ENCODE measurements around the gene PCDH18.
A peak's percentile ranks its signal among the peaks of the same experiment; 100 is the strongest.
"Not testable (repeated sequence)": the region's sequence is repeated elsewhere in the genome, so short reads cannot be mapped to it uniquely, and the experiment has no call there.

PCDH18 gene, protein sequence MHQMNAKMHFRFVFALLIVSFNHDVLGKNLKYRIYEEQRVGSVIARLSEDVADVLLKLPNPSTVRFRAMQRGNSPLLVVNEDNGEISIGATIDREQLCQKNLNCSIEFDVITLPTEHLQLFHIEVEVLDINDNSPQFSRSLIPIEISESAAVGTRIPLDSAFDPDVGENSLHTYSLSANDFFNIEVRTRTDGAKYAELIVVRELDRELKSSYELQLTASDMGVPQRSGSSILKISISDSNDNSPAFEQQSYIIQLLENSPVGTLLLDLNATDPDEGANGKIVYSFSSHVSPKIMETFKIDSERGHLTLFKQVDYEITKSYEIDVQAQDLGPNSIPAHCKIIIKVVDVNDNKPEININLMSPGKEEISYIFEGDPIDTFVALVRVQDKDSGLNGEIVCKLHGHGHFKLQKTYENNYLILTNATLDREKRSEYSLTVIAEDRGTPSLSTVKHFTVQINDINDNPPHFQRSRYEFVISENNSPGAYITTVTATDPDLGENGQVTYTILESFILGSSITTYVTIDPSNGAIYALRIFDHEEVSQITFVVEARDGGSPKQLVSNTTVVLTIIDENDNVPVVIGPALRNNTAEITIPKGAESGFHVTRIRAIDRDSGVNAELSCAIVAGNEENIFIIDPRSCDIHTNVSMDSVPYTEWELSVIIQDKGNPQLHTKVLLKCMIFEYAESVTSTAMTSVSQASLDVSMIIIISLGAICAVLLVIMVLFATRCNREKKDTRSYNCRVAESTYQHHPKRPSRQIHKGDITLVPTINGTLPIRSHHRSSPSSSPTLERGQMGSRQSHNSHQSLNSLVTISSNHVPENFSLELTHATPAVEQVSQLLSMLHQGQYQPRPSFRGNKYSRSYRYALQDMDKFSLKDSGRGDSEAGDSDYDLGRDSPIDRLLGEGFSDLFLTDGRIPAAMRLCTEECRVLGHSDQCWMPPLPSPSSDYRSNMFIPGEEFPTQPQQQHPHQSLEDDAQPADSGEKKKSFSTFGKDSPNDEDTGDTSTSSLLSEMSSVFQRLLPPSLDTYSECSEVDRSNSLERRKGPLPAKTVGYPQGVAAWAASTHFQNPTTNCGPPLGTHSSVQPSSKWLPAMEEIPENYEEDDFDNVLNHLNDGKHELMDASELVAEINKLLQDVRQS

GRCh38 chr4:137531986-137532868, at the start of gene PCDH18:
Gene PCDH18, minus strand, starts transcription at chr4:137532494. Its CDS starts 406 bp downstream, at chr4:137532088.
- peak; percentile 70 for DNase-seq (ENCODE audit: low spot score)

- DNase-seq (ENCODE audit: low spot score), result no peak
Measured at GRCh38 chr4:137576446-137576845, 44.2 kb upstream of the PCDH18 start.

DNA sequence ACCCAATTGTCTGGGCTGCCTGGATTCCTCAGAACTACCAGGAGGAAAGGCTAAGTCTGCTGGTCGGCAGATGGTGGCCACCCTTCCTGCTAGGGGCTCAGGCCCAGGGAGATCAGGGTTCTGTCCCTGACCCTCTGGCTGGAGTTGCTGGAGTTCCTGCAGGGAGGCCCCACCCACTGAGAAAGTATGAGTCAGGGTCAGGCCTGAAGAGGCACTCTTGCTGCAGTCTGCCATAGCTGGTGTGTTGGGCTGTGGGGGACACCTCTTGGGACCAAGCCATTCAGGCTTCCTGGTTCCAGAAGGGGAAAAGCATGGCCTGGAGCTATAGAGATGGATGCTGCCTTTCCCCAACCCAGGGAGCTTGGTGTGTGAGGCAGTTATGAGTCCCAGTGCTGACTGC, 40.4 kb upstream of the PCDH18 start:
- no peak for DNase-seq (ENCODE audit: low spot score)

DNA sequence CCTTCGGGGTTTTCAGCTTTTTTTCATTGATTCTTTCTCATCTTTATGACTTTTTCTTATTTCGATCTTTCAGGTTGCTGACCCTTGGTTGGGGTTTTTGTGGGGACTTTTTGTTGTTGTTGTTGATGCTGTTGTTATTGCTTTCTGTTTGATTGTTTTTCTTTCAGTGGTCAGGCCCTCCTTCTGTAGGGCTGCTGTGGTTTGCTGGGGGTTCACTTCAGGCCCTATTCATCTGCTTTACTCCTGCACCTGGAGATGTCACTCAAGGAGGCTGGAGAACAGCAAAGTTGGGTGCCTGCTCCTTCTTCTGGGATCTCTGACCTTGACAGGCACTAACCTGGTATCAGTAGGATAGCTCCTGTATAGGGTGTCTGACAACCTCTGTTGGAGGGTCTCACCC, 39.9 kb upstream of the PCDH18 start:
- DNase-seq (ENCODE audit: low spot score), result no peak

GRCh38 chr4:137559801-137560200, 27.5 kb upstream of the PCDH18 start:
- no peak for DNase-seq (ENCODE audit: low spot score)

DNA sequence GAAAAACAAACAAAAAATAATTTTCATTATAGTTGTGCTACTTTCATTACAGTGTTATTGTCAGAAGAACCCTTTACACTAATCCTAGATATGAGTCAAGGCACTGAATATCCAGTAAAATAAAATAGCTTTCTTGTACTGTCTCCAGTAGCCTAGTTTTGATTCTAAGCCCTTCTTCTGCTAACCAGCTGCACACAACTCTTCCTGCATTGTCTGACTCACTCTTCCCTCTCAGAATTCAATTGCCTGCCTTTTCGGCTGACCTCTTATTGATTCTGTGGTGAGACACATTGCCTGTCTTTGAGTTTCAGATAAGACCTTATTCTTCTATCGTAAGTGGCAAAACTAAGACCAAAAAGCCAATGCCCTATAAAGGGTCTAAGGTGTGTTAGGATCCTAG, 26.7 kb upstream of the PCDH18 start:
- no peak for DNase-seq (ENCODE audit: low spot score)

DNA sequence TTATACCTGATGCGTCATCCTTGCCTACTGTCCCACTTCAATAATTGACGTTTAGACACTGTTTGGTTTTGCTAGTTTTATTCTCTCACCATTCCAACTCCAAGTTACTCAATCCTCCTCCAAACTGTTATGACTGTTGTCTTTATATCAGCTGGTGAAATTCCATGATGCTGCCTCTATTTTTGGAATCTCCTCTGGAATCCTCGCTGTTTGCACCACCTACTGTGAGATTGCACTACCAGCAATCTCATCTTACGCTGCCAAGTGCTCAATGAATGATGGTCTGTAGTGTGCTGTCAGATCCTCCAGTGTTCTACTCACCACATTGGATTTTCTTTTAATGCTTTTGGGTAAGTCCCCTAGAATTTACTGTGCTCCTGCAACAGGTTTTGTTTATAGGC, 13.2 kb upstream of the PCDH18 start:
- DNase-seq (ENCODE audit: low spot score), result no peak

GRCh38 chr4:137543648-137544047, 11.4 kb upstream of the PCDH18 start:
- no peak for DNase-seq (ENCODE audit: low spot score)

GRCh38 chr4:137543198-137543597, 10.9 kb upstream of the PCDH18 start:
- no peak for DNase-seq (ENCODE audit: low spot score)

DNA sequence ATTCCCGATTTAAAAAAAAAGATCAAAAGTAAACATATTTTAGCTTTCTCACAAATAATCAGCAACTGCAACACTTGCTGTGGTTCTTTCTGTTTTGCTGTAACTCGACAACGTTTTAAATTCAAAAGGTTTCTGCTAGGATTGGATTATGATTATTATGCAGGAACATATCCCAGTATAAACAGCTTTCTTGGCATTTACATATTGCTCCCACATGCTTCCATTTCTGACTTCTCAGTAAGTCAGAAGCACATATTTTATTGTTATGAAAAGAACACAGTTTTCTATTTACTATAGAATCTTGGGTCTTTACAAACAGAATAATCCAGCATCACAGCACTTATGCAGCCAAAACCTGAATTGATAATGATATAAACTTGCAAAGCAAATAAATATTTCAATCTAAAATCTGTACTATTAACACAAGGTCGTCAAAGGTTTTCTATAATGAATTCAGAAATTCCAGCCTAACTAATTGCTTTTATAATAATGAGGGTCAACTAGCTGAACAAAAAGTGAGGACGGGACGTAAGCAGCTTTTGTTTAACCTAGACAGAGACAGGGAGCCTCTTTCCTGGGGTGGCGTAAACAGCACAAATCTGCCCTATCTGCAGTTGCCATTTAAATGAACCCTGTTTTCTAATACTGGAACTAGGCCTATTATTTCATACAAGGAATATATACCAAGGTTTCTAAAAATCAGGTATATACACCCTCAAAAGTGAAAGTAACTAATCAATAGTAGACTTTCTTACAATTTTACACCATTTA, 9.8 kb upstream of the PCDH18 start:
- DNase-seq (ENCODE audit: low spot score), result no peak

- DNase-seq (ENCODE audit: low spot score), result no peak
Measured at GRCh38 chr4:137541181-137541580, 8.9 kb upstream of the PCDH18 start.

DNA sequence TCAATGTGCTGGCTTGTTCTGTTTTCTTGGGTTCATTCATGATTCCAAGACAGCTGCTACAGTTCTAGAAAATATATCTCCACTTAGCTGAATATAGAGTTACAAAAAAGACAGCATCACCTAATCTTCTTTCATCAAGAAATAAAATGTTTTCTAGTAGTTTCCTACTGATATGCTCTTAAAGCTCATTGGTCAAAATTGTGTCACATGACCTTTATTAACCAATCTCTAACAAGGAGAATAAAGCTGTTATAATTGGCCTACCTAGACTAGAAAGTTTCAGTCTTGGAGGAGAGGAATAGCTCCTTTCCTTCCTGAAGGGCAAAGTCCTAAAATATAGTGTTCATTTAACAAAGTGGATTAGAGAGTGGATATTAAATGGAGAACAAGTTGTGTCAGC, 8.1 kb upstream of the PCDH18 start:
- no peak for DNase-seq (ENCODE audit: low spot score)

DNA sequence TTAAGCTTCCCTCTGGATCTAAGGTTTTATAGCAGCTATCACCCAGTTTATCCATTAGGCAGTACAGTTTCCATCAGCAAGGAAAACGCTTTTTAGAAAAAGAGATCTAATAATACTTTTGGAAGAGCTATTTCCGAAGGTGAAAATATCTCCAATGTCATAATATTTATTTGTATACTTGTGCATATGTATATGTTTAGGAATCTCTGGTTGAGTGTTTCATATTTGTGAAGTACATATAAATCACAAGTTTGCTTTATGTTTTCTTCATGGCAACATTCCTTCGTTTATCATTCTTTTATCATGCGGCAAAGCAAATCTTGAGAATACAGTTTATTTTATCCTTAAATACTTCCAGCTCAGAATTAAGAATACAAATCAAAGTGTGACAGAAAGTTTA, 6.2 kb upstream of the PCDH18 start:
- DNase-seq (ENCODE audit: low spot score), result no peak

DNA sequence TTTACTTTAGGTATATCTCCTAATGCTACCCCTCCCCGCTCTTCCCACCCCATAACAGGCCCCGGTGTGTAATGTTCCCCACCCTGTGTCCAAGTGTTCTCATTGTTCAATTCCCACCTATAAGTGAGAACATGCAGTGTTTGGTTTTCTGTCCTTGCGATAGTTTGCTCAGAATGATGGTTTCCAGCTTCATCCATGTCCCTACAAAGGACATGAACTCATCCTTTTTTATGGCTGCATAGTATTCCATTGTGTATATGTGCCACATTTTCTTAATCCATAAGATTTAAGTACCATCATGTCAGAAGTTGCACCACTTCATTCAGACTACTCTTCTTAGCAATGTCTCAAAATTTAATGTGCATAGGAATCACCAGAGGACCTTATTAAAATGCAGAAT, 5.5 kb upstream of the PCDH18 start:
- not testable (repeated sequence) for DNase-seq (ENCODE audit: low spot score)

DNA sequence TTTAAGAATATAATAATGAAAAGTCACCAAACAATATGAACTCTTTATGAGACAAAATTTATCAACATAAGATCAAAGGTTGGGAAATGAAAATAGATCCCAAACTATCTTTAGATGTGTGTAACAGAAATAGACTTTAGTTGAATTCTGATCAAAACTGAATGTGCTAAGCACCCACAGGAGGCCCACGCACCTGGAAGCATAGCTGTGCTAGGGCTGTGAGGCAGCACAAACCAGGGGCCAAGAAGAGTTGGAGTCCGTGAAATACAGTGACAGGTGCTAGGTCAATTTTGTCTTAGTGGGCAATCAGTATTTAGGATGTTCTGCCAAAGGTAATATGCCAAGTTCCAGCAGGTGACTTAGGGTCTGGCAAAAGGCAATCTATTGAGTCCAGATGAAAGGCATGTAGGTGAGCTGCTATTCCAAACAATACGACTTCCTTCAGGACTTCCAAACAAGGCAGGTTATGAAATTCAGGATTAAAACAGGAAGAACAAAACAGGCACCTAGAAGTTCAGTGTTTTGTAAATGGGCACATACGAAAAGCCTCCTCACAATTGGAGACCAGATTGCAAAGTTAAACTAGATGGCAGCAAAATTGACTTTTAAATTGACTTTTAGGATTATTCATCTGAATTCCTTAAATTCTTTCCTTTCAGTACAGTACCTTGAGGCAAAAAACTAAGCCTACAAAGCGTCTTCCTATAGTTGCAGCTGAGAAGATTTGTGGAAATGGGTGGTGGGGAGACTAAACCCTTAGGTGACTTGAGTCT, 4.7 kb upstream of the PCDH18 start:
- DNase-seq (ENCODE audit: low spot score), result no peak

GRCh38 chr4:137535718-137536117, 3.4 kb upstream of the PCDH18 start:
- no peak for DNase-seq (ENCODE audit: low spot score)

- no peak for DNase-seq (ENCODE audit: low spot score)
Measured at GRCh38 chr4:137534516-137534915, 2.2 kb upstream of the PCDH18 start.

GRCh38 chr4:137533855-137534254, 1.6 kb upstream of the PCDH18 start:
- no peak for DNase-seq (ENCODE audit: low spot score)

- no peak for DNase-seq (ENCODE audit: low spot score)
Measured at GRCh38 chr4:137532869-137533236, 559 bp upstream of the PCDH18 start.

All from putamen (tissue), 1 donor.